HG03432 (cell line): ENCODE results near the gene ANGPT4.
"Not testable (repeated sequence)": the region's sequence is repeated elsewhere in the genome, so short reads cannot be mapped to it uniquely, and the experiment has no call there.

Source experiments
- ATAC-seq: cut with Tn5 transposase; IDR thresholded peaks from one replicate; pipeline ENCODE4 v1.9.1; 2021; ENCODE audit warnings: mild to moderate bottlenecking, moderate library complexity; ENCODE audit not compliant: unreplicated experiment

ANGPT4 gene

DNA sequence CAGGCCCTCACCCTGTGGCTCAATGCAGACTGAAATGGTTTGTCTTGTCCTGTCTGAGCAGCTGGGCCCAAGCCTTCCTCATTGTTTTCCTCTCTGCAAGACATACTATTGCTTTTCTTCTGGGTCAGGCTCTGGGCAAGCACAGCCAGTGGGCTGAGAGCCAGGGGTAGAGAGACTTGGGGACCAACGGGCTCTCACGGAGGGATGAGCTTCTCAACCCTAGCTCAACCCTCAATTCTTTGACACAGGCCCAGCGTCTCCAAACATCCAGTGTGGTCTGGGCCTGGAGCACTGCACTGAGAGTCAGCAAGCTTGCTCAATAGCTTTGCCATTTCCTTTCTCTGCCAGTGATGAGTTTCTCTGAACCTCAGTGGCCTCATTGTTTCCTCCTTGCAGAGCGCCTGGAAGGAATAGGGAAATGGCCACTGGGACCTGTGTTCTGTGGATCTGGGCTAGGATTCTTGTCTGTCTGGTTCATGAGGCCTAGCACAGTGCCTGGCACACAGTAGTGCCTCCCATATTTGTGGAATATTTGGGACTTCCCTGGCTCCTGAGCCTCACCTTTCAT is 9.3 kb downstream of the ANGPT4 start:
- no peak for ATAC-seq

GRCh38 chr20:906001-906520 is 10.1 kb downstream of the ANGPT4 start:
- ATAC-seq: no peak

DNA sequence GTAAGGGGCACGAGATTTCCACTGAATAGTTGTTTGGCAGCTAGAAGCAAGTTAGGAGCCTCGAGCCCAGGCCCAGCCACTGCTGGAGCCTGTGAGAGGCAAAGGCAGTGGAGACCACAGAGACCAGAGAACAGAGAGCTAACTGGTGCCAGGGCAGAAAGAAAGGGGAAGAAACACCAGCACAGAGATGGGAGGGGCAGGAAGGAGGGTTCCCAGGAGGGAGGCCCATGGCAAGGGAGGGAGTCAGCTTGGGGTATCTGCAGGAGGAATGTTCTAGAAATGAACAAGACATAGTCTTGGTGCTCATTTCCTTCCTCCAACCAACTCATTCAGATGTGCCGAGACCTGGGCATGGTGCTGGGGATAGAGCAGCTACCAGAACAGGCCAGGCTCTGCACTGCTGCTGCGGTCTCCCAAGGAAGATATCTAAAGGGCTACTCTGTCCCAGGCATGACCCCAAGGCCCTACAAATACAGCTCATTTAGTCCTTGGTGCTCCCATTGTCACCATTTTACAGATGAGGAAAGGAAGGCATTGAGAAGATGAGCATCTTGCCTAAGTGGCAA is 10.7 kb downstream of the ANGPT4 start:
- no peak for ATAC-seq

GRCh38 chr20:904039-904545 is 12.0 kb downstream of the ANGPT4 start:
- ATAC-seq: no peak

GRCh38 chr20:897436-897835 is 18.7 kb downstream of the ANGPT4 start:
- ATAC-seq: not testable (repeated sequence)

GRCh38 chr20:896501-897025 is 19.6 kb downstream of the ANGPT4 start:
- no peak for ATAC-seq

DNA sequence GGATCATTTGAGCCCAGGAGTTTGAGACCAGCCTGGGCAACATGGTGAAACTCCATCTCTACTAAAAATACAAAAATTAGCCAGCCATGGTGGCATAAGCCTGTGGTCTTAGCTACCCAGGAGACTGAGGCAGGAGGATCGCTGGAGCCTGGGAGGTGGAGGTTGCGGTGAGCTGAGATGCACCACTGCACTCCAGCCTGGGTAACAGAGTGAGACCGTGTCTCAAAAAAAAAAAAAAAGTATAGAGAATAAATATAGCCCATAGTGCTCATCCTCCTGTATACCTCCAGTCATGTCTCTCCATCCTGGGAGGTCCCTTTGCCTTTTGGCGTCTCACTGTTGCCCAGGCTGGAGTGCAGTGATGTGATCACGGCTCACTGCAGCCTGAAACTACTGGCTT is 23.8 kb downstream of the ANGPT4 start:
- not testable (repeated sequence) for ATAC-seq

DNA sequence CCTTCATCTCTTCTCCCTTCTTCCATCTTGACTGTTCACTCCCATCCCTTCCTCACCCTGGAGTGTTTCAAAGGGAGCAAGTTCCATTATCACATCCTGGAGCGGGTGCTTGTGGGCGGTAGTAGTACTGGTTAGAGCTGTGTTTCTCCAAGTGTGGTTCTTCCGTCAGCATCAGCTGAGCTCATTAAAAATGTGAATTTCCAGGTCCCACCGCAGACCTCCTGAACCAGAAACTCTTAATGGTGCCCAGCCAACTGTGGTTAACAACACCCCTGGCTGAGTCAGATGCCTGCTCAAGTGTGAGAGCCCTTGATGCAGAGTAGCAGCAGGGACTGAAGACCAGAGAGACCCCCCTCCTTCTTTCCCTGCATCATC is 24.4 kb downstream of the ANGPT4 start:
- ATAC-seq: no peak

GRCh38 chr20:891058-891705 is 25.0 kb downstream of the ANGPT4 start:
- no peak for ATAC-seq

- no peak for ATAC-seq
Observed at GRCh38 chr20:890666-891057, 25.5 kb downstream of the ANGPT4 start.

- ATAC-seq: no peak
Observed at GRCh38 chr20:889932-890463, 26.1 kb downstream of the ANGPT4 start.

DNA sequence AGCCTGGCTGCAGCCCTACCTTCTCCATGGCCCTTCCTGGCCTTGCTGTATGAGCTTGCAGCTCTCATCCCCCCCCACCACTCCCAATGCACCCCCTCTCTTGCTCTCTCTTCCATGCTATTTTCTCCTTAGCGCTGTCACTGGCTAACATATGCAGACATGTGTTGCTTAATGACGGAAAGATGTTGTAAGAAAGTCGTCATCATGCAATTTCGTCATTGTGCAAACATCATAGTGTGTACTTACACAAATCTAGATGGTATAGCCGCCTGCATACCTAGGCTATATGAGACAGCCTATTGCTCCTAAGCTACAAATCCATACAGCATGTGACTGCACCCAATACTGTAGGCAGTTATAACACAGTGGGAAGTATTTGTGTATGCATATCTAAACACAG is 27.0 kb downstream of the ANGPT4 start:
- ATAC-seq: no peak

DNA sequence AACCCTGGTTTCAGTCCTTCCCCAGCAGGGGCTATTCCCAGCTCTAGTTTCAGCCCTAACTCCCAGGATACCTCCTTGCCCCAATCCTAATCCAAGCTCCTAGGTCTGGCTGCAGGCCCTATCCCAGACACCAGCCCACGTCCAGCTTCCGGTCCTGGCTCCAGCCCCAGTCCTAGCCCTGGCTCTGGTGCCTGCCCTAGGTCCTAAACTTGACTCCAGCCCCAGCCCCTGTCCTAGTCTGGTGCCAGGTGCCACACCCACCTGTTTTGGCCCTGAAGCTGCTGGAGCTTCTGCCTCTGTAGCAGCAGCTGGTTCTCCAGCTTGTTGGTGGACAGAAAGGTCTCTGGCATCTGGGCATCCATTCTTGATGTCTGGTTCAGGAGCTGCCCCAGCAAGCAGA is 28.1 kb downstream of the ANGPT4 start:
- ATAC-seq: no peak

GRCh38 chr20:887137-887536 is 29.0 kb downstream of the ANGPT4 start:
- ATAC-seq: no peak

DNA sequence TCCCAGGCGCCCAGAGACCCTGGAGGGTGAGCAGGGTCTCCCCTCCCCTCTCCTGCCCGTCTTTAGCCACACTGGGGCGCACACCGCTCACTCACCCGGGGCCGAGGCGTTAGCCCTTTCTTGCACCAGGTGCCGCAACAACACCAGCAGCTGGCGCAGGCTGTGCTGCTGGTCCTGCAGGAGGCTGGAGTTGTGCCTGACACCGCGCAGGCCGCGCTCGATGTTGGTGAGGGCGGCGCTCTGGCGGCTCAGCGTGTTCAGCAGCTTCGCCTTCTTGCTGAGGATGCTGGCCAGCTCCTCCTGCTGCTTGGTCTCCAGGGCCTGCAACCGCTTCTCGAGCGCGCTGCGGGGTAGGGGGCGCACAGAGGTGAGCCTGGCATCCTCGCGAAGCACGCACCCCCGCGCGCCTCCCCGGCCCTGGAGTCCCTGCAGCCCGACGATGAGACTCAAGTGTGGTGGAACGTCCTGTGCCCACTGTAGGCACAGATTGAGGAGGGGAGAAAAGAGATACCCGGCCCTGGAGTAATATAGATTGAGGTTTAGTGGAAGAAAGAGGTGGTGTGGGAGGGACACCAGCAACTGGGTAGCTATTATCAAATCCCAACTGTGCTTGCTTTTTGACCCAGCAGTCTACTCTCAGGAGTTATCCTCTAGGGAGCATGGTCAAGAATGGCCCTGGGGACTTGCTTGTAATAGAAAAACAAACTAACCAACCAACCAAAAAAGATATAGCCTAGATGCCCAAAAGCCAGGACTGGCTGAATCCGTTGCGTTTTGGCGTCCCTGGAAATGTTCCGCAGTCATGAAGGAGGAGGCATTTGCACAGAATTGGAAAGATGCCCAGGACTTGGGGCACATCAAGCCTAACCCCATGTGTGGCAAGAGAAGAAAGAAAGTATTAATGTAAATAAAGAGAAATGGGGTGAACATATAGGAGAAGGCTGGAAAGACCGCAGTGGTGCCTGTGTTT is 30.9 kb downstream of the ANGPT4 start:
- no peak for ATAC-seq

- no peak for ATAC-seq
Observed at GRCh38 chr20:881783-882144, 34.4 kb downstream of the ANGPT4 start.

DNA sequence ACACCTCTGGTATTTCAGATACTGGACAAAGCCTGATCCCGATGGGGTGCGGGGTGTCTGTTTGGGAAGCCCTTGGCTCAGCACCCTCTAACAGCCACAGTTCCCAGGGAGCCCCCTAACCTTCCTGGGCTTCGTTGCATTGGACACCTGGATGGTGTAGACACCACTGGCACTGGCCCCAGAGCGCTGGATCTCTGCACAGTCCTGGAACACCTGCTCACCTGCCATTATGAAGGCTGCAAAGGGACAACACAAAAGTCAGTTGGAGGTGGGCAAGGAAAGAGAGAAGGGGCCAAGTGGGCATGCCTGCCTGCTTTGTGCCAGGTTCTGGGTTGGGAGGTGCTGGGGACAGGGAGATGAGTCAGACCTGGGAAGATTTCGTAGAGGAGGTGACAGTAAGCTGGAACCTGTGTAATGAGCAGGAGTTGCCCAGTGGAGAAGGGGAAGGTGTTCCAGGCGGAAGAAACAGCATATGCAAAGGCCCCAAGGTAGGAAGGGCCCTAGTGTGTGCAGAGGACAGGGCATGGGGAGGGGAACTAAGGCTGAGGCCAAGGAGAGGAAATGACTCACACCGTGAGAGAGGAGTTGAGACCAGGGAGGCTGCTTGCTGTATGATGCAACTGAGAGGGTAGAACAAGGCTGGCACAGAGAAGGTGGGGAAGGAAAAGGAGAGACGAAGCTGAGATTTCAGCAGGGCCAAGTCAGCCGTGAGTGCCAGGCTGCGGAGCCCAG is 34.9 kb downstream of the ANGPT4 start:
- ATAC-seq: no peak

DNA sequence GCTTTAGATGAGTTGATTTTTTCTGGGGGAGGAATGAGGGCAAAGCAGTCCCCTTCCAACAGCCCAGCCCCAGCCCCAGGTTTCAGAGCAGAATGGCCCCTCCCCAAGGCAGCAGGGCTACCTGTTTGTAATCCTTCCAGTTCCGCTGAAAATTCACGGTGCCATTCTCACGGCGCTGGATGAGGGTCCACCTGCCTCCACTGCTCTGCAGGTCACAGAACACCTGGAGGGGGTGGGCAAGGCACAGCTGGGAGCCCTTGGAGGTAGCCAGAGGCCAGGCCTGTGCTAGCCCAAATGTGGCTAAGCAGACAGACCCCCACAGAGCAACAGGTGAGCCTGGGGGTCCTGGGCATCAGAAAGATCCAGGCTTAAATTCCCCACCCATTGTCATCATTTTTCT is 36.5 kb downstream of the ANGPT4 start:
- ATAC-seq: no peak

GRCh38 chr20:878511-879307 is 37.4 kb downstream of the ANGPT4 start:
- no peak for ATAC-seq
